ENCODE results near the gene CEP72.

Gene CEP72

GRCh38 chr5:606061-606460 lies 6.1 kb upstream of the CEP72 start:
- no peak overlapping the region for H3K4me3 ChIP-seq (ENCODE audit: low read length)
- H3K36me3 ChIP-seq (ENCODE audit: insufficient read depth, low read length) = no peaks in the 10 kb centered on the region
- H2AFZ ChIP-seq (ENCODE audit: low read depth, low read length) = no peak overlapping the region
- peaks cover 1% of the 10 kb centered on the region for H3K4me1 ChIP-seq (ENCODE audit: insufficient read depth, low read length)
- peaks cover 6% of the 10 kb centered on the region for H3K27me3 ChIP-seq (ENCODE audit: insufficient read depth, low read length)
- H3K9me3 ChIP-seq (ENCODE audit: low read length) = peaks cover 3% of the 10 kb centered on the region

GRCh38 chr5:606526-607399 lies 5.4 kb upstream of the CEP72 start:
- Histone ChIP-seq H3K36me3 (ENCODE audit: insufficient read depth, low read length) (no peaks in the 10 kb centered on the region), H2AFZ (ENCODE audit: low read depth, low read length) (no peak overlapping the region), H3K27me3 (ENCODE audit: insufficient read depth, low read length) (peaks cover 6% of the 10 kb centered on the region), H3K4me3 (ENCODE audit: low read length) (no peak overlapping the region), H3K4me1 (ENCODE audit: insufficient read depth, low read length) (peaks cover 7% of the 10 kb centered on the region), H3K9me3 (ENCODE audit: low read length) (peaks cover 3% of the 10 kb centered on the region)

GRCh38 chr5:607541-608428 lies 4.4 kb upstream of the CEP72 start:
- Histone ChIP-seq H2AFZ (ENCODE audit: low read depth, low read length) (no peak overlapping the region), H3K4me3 (ENCODE audit: low read length) (no peak overlapping the region), H3K4me1 (ENCODE audit: insufficient read depth, low read length) (peaks cover 7% of the 10 kb centered on the region), H3K27me3 (ENCODE audit: insufficient read depth, low read length) (no peaks in the 10 kb centered on the region), H3K36me3 (ENCODE audit: insufficient read depth, low read length) (no peaks in the 10 kb centered on the region), H3K9me3 (ENCODE audit: low read length) (no peaks in the 10 kb centered on the region)

GRCh38 chr5:608429-609370 lies 3.4 kb upstream of the CEP72 start:
- H2AFZ ChIP-seq (ENCODE audit: low read depth, low read length) = no peak overlapping the region
- peaks cover 7% of the 10 kb centered on the region for H3K4me1 ChIP-seq (ENCODE audit: insufficient read depth, low read length)
- H3K36me3 ChIP-seq (ENCODE audit: insufficient read depth, low read length) = no peaks in the 10 kb centered on the region

GRCh38 chr5:609506-609905 lies 2.6 kb upstream of the CEP72 start:
- no peak overlapping the region for H2AFZ ChIP-seq (ENCODE audit: low read depth, low read length)
- H3K9me3 ChIP-seq (ENCODE audit: low read length) = no peaks in the 10 kb centered on the region
- H3K36me3 ChIP-seq (ENCODE audit: insufficient read depth, low read length) = no peaks in the 10 kb centered on the region
- peaks cover 7% of the 10 kb centered on the region for H3K4me1 ChIP-seq (ENCODE audit: insufficient read depth, low read length)
- H3K4me3 ChIP-seq (ENCODE audit: low read length) = no peak overlapping the region
- H3K27me3 ChIP-seq (ENCODE audit: insufficient read depth, low read length) = no peaks in the 10 kb centered on the region

More at GRCh38 chr5:608429-609370, 3.4 kb upstream of the CEP72 start:
- H3K9me3 ChIP-seq (ENCODE audit: low read length) = no peaks in the 10 kb centered on the region
- no peak overlapping the region for H3K4me3 ChIP-seq (ENCODE audit: low read length)
- H3K27me3 ChIP-seq (ENCODE audit: insufficient read depth, low read length) = no peaks in the 10 kb centered on the region

- Histone ChIP-seq H3K4me3 (ENCODE audit: low read length) (no peak overlapping the region), H3K4me1 (ENCODE audit: insufficient read depth, low read length) (peaks cover 7% of the 10 kb centered on the region), H3K27me3 (ENCODE audit: insufficient read depth, low read length) (no peaks in the 10 kb centered on the region), H2AFZ (ENCODE audit: low read depth, low read length) (no peak overlapping the region), H3K36me3 (ENCODE audit: insufficient read depth, low read length) (peaks cover 2% of the 10 kb centered on the region), H3K9me3 (ENCODE audit: low read length) (no peaks in the 10 kb centered on the region)
These were observed 2.0 kb upstream of the CEP72 start for GRCh38 chr5:610011-610743.

- H3K36me3 ChIP-seq (ENCODE audit: insufficient read depth, low read length) = peaks cover 2% of the 10 kb centered on the region
- peak overlapping the region; percentile 90 for H3K4me3 ChIP-seq (ENCODE audit: low read length)
- peak overlapping the region; percentile 32 for H2AFZ ChIP-seq (ENCODE audit: low read depth, low read length)
- H3K27me3 ChIP-seq (ENCODE audit: insufficient read depth, low read length) = no peaks in the 10 kb centered on the region
- peaks cover 2% of the 10 kb centered on the region for H3K9me3 ChIP-seq (ENCODE audit: low read length)
- peaks cover 7% of the 10 kb centered on the region for H3K4me1 ChIP-seq (ENCODE audit: insufficient read depth, low read length)
These were observed 1.1 kb upstream of the CEP72 start for GRCh38 chr5:610744-611730.

GRCh38 chr5:612498-613424 lies 621 bp downstream of the CEP72 start:
- H3K4me1 ChIP-seq (ENCODE audit: insufficient read depth, low read length) = peaks cover 7% of the 10 kb centered on the region
- H2AFZ ChIP-seq (ENCODE audit: low read depth, low read length) = peak overlapping the region; percentile 74
- H3K36me3 ChIP-seq (ENCODE audit: insufficient read depth, low read length) = peaks cover 5% of the 10 kb centered on the region
- H3K27me3 ChIP-seq (ENCODE audit: insufficient read depth, low read length) = no peaks in the 10 kb centered on the region
- H3K4me3 ChIP-seq (ENCODE audit: low read length) = peak overlapping the region; percentile 63
- peaks cover 2% of the 10 kb centered on the region for H3K9me3 ChIP-seq (ENCODE audit: low read length)

GRCh38 chr5:616484-617039 lies 4.4 kb downstream of the CEP72 start:
- Histone ChIP-seq H3K9me3 (ENCODE audit: low read length) (peaks cover 2% of the 10 kb centered on the region), H3K4me3 (ENCODE audit: low read length) (no peak overlapping the region), H2AFZ (ENCODE audit: low read depth, low read length) (no peak overlapping the region), H3K27me3 (ENCODE audit: insufficient read depth, low read length) (no peaks in the 10 kb centered on the region), H3K4me1 (ENCODE audit: insufficient read depth, low read length) (peaks cover under 1% of the 10 kb centered on the region), H3K36me3 (ENCODE audit: insufficient read depth, low read length) (peaks cover 37% of the 10 kb centered on the region)

- Histone ChIP-seq H3K36me3 (ENCODE audit: insufficient read depth, low read length) (peaks cover 48% of the 10 kb centered on the region), H3K4me3 (ENCODE audit: low read length) (no peak overlapping the region), H3K9me3 (ENCODE audit: low read length) (peaks cover 2% of the 10 kb centered on the region), H2AFZ (ENCODE audit: low read depth, low read length) (no peak overlapping the region), H3K27me3 (ENCODE audit: insufficient read depth, low read length) (no peaks in the 10 kb centered on the region), H3K4me1 (ENCODE audit: insufficient read depth, low read length) (no peaks in the 10 kb centered on the region)
These were observed 5.8 kb downstream of the CEP72 start for GRCh38 chr5:617896-618295.

Measured in neuron (in vitro differentiated cells).